Tibial artery (tissue), 4 donors: ENCODE measurements around the gene ACBD3.
A peak's percentile ranks its signal among the peaks of the same experiment; 100 is the strongest.

ENCODE experiments used
- DNase-seq, 2 donors: peaks; one replicate each; pipeline ENCODE4 v3.0.0-alpha.2; 2019
- H3K27ac ChIP-seq, 2 donors: fragments of 200-600 bp; sonication (generic) in 1 of 2; 1 replicate in 1 of 2; 2 replicates in 1 of 2; pipeline ENCODE4 v1.5.1; 2018 to 2019; ENCODE audit warnings: mild to moderate bottlenecking in 1 of 2
- H3K27me3 ChIP-seq, 2 donors: fragments of 200-600 bp; sonication (generic) in 1 of 2; one replicate each; pipeline versions ENCODE4 v1.5.1 to v1.6.0; 2016 to 2019
- H3K36me3 ChIP-seq, 3 donors: fragments of 200-600 bp; sonication (generic) in 2 of 3; one replicate each; pipeline ENCODE4 v1.5.1; 2016 to 2019; ENCODE audit warnings: mild to moderate bottlenecking in 2 of 3
- H3K4me1 ChIP-seq, 4 donors: fragments of 200-600 bp; sonication (generic) in 2 of 4; 1 replicate in 3 of 4; 2 replicates in 1 of 4; pipeline ENCODE4 v1.5.1; 2016 to 2019
- H3K4me3 ChIP-seq, 2 donors: fragments of 200-600 bp; sonication (generic) in 1 of 2; 1 replicate in 1 of 2; 2 replicates in 1 of 2; pipeline ENCODE4 v1.5.1; 2018 to 2019; ENCODE audit warnings: mild to moderate bottlenecking in 2 of 2
- H3K9me3 ChIP-seq, 3 donors: fragments of 200-600 bp; sonication (generic) in 1 of 3; one replicate each; pipeline ENCODE4 v1.5.1; 2016 to 2019
- intact Hi-C: fragments of 100-400 bp; cut with DNase I; formaldehyde crosslinking; loops from one replicate; pipeline ENCODE4 v1.15.0; 2023; ENCODE audit warnings: low total_unique reads
- TF ChIP-seq, protein P1 (sequence below), 2 experiments: fragments of 200-600 bp in 1 of 2; fragments of 450-650 bp in 1 of 2; IDR thresholded peaks; one replicate each; pipeline ENCODE4 v1.5.1; 2017 to 2019; ENCODE audit warnings: antibody characterized with exemption in 2 of 2, mild to moderate bottlenecking in 1 of 2, moderate library complexity in 1 of 2

The ACBD3 gene

DNA sequence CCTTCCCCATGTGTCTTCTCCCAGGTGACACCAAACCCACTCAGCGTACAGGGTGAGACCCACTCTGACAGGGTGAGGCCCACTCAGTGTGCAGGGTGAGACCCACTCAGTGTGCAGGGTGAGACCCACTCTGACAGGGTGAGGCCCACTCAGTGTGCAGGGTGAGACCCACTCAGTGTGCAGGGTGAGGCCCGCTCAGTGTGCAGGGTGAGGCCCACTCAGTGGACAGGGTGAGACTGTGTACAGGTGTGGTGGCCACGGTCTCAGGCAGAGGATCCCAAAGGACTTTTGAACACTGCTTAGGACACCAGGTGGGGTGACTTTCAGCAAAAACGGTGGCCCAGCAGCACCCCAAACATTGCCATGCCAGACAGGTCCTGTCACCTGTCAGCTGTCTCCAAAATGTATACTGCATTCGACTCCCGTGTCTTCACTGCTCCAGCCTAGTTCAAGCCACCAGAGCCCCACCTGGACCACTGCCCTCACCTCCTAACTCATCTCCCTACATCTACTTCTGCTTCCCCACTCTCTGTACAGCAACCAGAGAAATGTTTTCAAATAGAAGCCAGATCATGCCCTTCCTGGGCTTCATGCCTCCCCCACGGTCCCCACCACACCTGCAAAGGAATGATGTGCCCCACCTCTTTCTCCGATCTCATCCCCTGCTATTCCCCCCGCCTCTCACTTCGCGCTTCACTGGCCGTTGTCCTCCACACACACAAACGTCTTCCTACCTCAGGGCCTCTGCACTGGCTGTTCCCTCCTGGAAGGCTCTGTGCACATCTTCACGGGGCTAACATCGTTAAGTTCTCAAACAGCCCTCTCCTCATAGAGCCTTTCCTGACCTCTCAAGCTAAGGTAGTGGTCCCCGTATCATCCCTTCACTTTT is 52.1 kb downstream of the ACBD3 start:
- TF ChIP-seq, protein P1, sequence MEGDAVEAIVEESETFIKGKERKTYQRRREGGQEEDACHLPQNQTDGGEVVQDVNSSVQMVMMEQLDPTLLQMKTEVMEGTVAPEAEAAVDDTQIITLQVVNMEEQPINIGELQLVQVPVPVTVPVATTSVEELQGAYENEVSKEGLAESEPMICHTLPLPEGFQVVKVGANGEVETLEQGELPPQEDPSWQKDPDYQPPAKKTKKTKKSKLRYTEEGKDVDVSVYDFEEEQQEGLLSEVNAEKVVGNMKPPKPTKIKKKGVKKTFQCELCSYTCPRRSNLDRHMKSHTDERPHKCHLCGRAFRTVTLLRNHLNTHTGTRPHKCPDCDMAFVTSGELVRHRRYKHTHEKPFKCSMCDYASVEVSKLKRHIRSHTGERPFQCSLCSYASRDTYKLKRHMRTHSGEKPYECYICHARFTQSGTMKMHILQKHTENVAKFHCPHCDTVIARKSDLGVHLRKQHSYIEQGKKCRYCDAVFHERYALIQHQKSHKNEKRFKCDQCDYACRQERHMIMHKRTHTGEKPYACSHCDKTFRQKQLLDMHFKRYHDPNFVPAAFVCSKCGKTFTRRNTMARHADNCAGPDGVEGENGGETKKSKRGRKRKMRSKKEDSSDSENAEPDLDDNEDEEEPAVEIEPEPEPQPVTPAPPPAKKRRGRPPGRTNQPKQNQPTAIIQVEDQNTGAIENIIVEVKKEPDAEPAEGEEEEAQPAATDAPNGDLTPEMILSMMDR (IDR thresholded peaks at IDR 0.05), result no peak
- no peaks in the 10 kb centered on the region for H3K36me3 ChIP-seq
- intact Hi-C loops, result no loop called here
- peaks cover 0 to 11% of the 10 kb centered on the region in 2 donors for H3K27me3 ChIP-seq
- no peak overlapping the region for H3K27ac ChIP-seq
- H3K9me3 ChIP-seq, result no peaks in the 10 kb centered on the region
- DNase-seq, result no peak
- H3K4me1 ChIP-seq, result peaks cover 0 to 20% (median 9%) of the 10 kb centered on the region in 4 donors
- no peak overlapping the region for H3K4me3 ChIP-seq

DNA sequence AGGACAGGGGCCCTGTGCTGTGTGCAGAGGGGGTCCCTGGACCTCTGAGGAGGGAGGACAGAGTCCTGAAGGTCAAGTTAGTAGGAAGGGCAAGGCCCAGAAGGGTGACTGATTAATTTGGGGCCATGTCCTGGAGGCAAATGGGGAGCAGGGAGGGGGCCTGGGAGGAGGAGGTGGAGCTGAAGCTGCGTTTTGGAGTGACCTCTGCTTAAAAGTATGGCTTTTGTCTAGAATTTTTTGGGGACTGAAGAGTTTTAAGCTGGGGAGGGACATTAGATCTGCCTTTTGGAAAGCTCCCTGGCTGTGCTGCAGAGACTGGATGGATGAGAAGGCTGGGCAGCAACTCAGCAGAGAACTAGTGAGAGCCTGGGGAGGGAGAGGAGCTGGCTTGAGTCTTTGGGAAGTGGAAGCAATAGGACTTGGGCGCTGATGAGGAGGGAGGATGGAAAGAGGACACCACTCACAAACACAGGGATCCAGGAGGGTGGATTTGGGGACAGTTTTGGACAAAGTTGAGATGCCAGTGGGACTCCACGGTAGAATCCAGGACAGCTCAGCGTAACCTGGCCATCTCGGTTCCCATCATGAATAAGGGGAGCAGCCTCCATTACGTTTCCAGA is 52.9 kb downstream of the ACBD3 start:
- peaks cover 0 to 14% of the 10 kb centered on the region in 2 donors for H3K27me3 ChIP-seq
- no peak overlapping the region for H3K4me3 ChIP-seq
- intact Hi-C loops, result no loop called here
- H3K9me3 ChIP-seq, result no peaks in the 10 kb centered on the region
- H3K36me3 ChIP-seq, result no peaks in the 10 kb centered on the region
- peaks cover 0 to 20% (median 9%) of the 10 kb centered on the region in 4 donors for H3K4me1 ChIP-seq
- TF ChIP-seq, protein P1 (IDR thresholded peaks at IDR 0.05), result no peak
- H3K27ac ChIP-seq, result no peak overlapping the region
- peak in 1 of 2 donors; percentile 29 for DNase-seq

DNA sequence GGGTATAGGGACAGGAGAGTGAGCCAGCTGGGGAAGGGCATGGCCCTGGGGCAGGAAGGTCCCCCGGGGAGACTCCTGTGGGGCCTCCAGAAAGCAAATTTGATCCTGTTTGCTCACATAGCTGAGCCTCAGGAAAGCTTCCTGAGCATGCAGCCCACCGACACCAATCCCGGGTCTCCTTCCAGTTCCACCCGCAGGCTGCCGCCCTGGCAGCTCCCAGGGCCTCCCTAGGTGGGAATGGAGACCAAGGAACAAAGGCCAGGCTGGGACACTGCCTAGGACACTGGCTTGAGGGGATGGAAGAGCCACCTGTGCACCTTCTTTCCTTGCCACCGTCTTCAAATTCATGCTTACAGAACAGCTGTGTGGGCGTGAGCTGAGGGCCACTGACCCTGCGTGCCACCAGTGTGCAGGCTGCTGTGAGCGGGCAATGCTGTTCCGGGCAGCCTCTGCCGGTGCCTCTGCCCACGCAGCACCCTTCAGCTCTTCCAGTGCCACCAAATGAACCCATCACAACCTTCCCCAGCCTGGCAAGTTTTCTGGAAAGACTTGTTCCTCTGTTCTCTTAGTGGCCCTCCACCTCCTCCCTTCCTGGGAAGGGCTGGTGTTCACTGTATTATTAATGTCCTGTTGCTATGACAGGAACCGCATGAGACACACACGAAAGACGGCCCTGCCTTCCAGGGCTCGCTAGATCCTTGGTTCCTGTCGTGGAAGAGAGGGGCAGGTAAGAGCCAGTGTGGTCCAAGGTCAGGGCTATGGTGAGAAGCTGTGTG is 53.6 kb downstream of the ACBD3 start:
- TF ChIP-seq, protein P1 (IDR thresholded peaks at IDR 0.05), result no peak
- DNase-seq, result no peak
- intact Hi-C loops, result no loop called here
- no peaks in the 10 kb centered on the region for H3K9me3 ChIP-seq
- no peak overlapping the region for H3K4me3 ChIP-seq
- peaks cover 0 to 20% (median 9%) of the 10 kb centered on the region in 4 donors for H3K4me1 ChIP-seq
- H3K36me3 ChIP-seq, result no peaks in the 10 kb centered on the region
- peaks cover 0 to 14% of the 10 kb centered on the region in 2 donors for H3K27me3 ChIP-seq
- H3K27ac ChIP-seq, result no peak overlapping the region

DNA sequence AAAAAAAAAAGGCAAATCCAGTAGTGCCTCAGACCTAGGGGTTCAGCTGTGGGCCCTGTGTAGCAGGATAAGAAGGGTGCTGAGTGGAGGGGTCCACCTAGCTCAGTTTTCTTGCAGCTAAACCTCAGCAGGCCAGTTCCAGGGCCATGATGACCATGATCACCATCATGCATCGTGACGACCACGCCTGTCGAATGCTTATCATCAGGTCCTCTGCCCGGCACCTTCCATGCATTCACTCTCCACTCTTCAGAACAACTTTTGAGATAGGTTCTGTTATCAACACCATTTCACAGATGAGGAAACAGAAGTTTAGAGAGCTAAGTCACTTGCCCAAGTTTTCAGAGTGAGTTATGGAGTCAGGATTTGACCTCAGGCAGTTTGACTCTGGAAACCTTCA is 54.9 kb downstream of the ACBD3 start:
- H3K4me1 ChIP-seq, result peaks cover 0 to 20% (median 9%) of the 10 kb centered on the region in 4 donors
- no peaks in the 10 kb centered on the region for H3K9me3 ChIP-seq
- no peak overlapping the region for H3K27ac ChIP-seq
- TF ChIP-seq, protein P1 (IDR thresholded peaks at IDR 0.05), result no peak
- no peaks in the 10 kb centered on the region for H3K36me3 ChIP-seq
- no peak overlapping the region for H3K4me3 ChIP-seq
- intact Hi-C loops, result no loop called here
- peak in 1 of 2 donors; percentile 44 for DNase-seq
- H3K27me3 ChIP-seq, result peaks cover 0 to 19% of the 10 kb centered on the region in 2 donors

GRCh38 chr1:226129230-226129629 is 57.3 kb downstream of the ACBD3 start:
- intact Hi-C loops, result no loop called here

More at GRCh38 chr1:226129230-226129629, 57.3 kb downstream of the ACBD3 start:
- Histone ChIP-seq H3K4me1 (peaks cover 0 to 11% (median 0%) of the 10 kb centered on the region in 4 donors), H3K27ac (no peak overlapping the region), H3K9me3 (no peaks in the 10 kb centered on the region), H3K4me3 (no peak overlapping the region), H3K36me3 (no peaks in the 10 kb centered on the region), H3K27me3 (peaks cover 0 to 19% of the 10 kb centered on the region in 2 donors)
- DNase-seq, result peak in 1 of 2 donors; percentile 11
- TF ChIP-seq, protein P1 (IDR thresholded peaks at IDR 0.05), result no peak
